ENCODE results near the gene RFK.
"Not testable (repeated sequence)": the region's sequence is repeated elsewhere in the genome, so short reads cannot be mapped to it uniquely, and the experiment has no call there.

DNA sequence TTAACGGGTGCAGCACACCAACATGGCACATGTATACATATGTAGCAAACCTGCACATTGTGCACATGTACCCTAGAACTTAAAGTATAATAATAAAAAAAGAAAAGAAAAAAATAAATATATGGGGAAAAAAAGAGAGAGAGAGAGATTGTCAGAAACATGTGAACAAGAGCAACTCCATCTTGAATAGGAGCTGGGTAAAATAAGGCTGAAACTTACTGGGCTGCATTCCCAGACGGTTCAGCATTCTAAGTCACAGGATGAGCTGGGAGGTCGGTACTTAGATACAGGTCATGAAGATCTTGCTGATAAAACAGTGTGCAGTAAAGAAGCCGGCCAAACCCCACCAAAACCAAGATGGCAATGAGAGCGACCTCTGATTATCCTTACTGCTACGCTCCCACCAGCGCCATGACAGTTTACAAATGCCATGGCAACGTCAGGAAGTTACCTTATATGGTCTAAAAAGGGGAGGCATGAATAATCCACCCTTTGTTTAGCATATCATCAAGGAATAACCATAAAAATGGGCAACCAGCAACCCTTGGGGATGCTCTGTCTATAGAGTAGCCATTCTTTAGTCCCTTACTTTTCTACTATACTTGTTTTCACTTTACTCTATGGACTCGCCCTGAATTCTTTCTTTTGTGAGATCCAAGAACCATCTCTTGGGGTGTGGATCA lies 42.9 kb upstream of the RFK start:
- TF ChIP-seq, protein P1, sequence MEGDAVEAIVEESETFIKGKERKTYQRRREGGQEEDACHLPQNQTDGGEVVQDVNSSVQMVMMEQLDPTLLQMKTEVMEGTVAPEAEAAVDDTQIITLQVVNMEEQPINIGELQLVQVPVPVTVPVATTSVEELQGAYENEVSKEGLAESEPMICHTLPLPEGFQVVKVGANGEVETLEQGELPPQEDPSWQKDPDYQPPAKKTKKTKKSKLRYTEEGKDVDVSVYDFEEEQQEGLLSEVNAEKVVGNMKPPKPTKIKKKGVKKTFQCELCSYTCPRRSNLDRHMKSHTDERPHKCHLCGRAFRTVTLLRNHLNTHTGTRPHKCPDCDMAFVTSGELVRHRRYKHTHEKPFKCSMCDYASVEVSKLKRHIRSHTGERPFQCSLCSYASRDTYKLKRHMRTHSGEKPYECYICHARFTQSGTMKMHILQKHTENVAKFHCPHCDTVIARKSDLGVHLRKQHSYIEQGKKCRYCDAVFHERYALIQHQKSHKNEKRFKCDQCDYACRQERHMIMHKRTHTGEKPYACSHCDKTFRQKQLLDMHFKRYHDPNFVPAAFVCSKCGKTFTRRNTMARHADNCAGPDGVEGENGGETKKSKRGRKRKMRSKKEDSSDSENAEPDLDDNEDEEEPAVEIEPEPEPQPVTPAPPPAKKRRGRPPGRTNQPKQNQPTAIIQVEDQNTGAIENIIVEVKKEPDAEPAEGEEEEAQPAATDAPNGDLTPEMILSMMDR (IDR thresholded peaks at IDR 0.05) = not testable (repeated sequence)
- TF ChIP-seq POLR2A (IDR thresholded peaks at IDR 0.05) = not testable (repeated sequence)

Measured in prostate gland (tissue), 2 donors.